Activated B cell treated with CpG ODN at 0.5 μM for 24 hours (primary cell): Measurements from ENCODE around the gene TLK1. TPM values are rescaled to one million over a fixed set of nuclear protein-coding genes. Genes with fewer than 3 reads are reported as not detected.

Experiments used
- ATAC-seq: fragments of 200-7000 bp; cut with Tn5 transposase; one replicate; pipeline ENCODE4 v1.10.0; 2021; ENCODE audit warnings: low read depth, mild to moderate bottlenecking, moderate library complexity
- CTCF ChIA-PET: fragments of 350-600 bp; sonication (Branson Sonifier 250); formaldehyde crosslinking; loops from one replicate; lab custom pipeline; 2021; ENCODE audit warnings: antibody characterized with exemption; lab: Charles Lee
- POLR2A ChIA-PET: fragments of 350-600 bp; sonication (Branson Sonifier 250); formaldehyde crosslinking; loops from one replicate; lab custom pipeline; 2021; ENCODE audit warnings: antibody characterized with exemption; lab: Charles Lee
- DNase-seq: peaks from one replicate; pipeline ENCODE4 v3.0.0; 2022
- H3K27ac Mint-ChIP-seq: one replicate; pipeline ENCODE4 v1.8.0; 2020; ENCODE audit warnings: mixed read lengths
- H3K27me3 Mint-ChIP-seq: one replicate; pipeline ENCODE4 v1.8.0; 2021; ENCODE audit warnings: mixed read lengths
- H3K36me3 Mint-ChIP-seq: one replicate; pipeline ENCODE4 v1.8.0; 2021; ENCODE audit warnings: low read depth, mixed read lengths
- H3K4me1 Mint-ChIP-seq: one replicate; pipeline ENCODE4 v1.8.0; 2021; ENCODE audit warnings: mixed read lengths
- H3K4me3 Mint-ChIP-seq: one replicate; pipeline ENCODE4 v1.8.0; 2020; ENCODE audit warnings: mild to moderate bottlenecking, mixed read lengths
- H3K9me3 Mint-ChIP-seq: one replicate; pipeline ENCODE4 v1.8.0; 2020; ENCODE audit warnings: mixed read lengths
- CTCF ChIP-seq: fragments of 200-600 bp; IDR thresholded peaks from one replicate; pipeline ENCODE4 v1.8.0; 2022; ENCODE audit warnings: antibody characterized with exemption, mild to moderate bottlenecking
- intact Hi-C: fragments of 100-400 bp; cut with micrococcal nuclease; formaldehyde crosslinking; loops from one replicate; pipeline ENCODE4 v1.15.1; 2024
- total RNA-seq: library from RNA; stranded (reverse); gene quantifications from 2 replicates; pipeline ENCODE4 v1.2.3, GENCODE V29; 2022

Gene TLK1
- total RNA-seq, 1 donor from 2014 or later: 125 TPM

DNA sequence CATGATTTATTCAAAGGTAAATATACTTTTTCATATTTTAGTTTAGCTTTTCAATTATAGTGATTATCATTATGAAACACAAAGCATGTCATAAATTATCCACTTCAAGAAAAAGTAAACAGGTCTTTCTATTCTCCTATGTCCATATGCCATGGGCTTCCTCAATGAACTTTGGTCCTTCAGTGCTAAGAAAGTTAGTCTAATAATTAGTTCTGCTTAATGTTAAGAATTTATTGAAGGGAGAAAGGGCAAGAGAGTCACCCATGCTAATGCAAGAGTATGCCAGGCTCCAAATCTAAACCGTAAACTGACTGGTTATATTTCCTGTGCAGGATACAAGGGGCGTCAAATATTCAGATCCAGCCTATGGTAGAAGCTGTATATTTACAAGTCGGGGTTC lies 135.5 kb downstream of the TLK1 start:
- intact Hi-C loops: no loop called here
- no peak for ATAC-seq
- POLR2A ChIA-PET: no interaction called here
- no peak overlapping the region for H3K27ac Mint-ChIP-seq
- H3K27me3 Mint-ChIP-seq: no peaks in the 10 kb centered on the region
- no peaks in the 10 kb centered on the region for H3K9me3 Mint-ChIP-seq
- DNase-seq: no peak
- H3K4me3 Mint-ChIP-seq: no peak overlapping the region
- no peaks in the 10 kb centered on the region for H3K4me1 Mint-ChIP-seq
- peaks cover 67% of the 10 kb centered on the region for H3K36me3 Mint-ChIP-seq
- no peak for TF ChIP-seq CTCF
- CTCF ChIA-PET: no interaction called here

- no peak for DNase-seq
- no peak overlapping the region for H3K4me3 Mint-ChIP-seq
- ChIA-PET CTCF (no interaction called here), POLR2A (no interaction called here)
- H3K4me1 Mint-ChIP-seq: no peaks in the 10 kb centered on the region
- H3K36me3 Mint-ChIP-seq: peaks cover 55% of the 10 kb centered on the region
- H3K27ac Mint-ChIP-seq: no peak overlapping the region
- no peak for TF ChIP-seq CTCF
- H3K27me3 Mint-ChIP-seq: no peaks in the 10 kb centered on the region
- intact Hi-C loops: no loop called here
- no peaks in the 10 kb centered on the region for H3K9me3 Mint-ChIP-seq
- ATAC-seq: no peak
These were observed 142.2 kb downstream of the TLK1 start for GRCh38 chr2:171018522-171018921.

- ATAC-seq (no peak), DNase-seq (no peak)
- Mint-ChIP-seq H3K36me3 (peaks cover 47% of the 10 kb centered on the region), H3K27me3 (no peaks in the 10 kb centered on the region), H3K4me1 (no peaks in the 10 kb centered on the region), H3K9me3 (no peaks in the 10 kb centered on the region), H3K4me3 (no peak overlapping the region), H3K27ac (no peak overlapping the region)
- intact Hi-C loops: no loop called here
- POLR2A ChIA-PET: no interaction called here
- CTCF ChIA-PET: interaction anchor here (0.6 kb wide), 1 partner anchor 26 kb away, joined by 3 read pairs; no protein-coding TSS in a partner anchor
- TF ChIP-seq CTCF: no peak
These were observed 144.6 kb downstream of the TLK1 start for GRCh38 chr2:171016125-171016524.

DNA sequence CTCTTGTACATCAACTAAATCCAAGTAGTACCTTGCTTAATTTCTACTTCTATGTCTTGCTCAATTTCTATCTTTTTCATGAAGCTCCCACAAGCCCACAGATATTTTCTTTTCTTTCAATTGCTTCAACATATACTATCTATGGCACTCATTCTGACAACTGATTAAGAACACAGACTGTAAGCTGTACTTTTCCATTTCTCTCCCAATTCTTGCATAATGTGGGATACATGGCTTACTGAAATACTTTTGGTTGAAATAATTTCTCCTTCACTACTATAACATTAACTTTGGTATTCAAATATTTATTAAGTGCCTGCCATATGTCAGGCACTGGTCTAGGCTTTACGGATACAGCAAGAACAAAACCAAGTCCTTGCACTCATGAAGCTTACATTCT lies 146.8 kb downstream of the TLK1 start:
- intact Hi-C loops: no loop called here
- Mint-ChIP-seq H3K36me3 (peaks cover 57% of the 10 kb centered on the region), H3K27me3 (no peaks in the 10 kb centered on the region), H3K9me3 (no peaks in the 10 kb centered on the region), H3K4me1 (no peaks in the 10 kb centered on the region), H3K27ac (no peak overlapping the region), H3K4me3 (no peak overlapping the region)
- DNase-seq (no peak), ATAC-seq (no peak)
- POLR2A ChIA-PET: interaction anchor here (0.7 kb wide), 1 partner anchor 183 kb away, joined by 7 read pairs; no protein-coding TSS in a partner anchor
- TF ChIP-seq CTCF: no peak
- CTCF ChIA-PET: no interaction called here

- peaks cover 77% of the 10 kb centered on the region for H3K36me3 Mint-ChIP-seq
- no peaks in the 10 kb centered on the region for H3K9me3 Mint-ChIP-seq
- DNase-seq: no peak
- H3K4me1 Mint-ChIP-seq: no peaks in the 10 kb centered on the region
- no peak for TF ChIP-seq CTCF
- no peak overlapping the region for H3K4me3 Mint-ChIP-seq
- no peak overlapping the region for H3K27ac Mint-ChIP-seq
- intact Hi-C loops: no loop called here
- ChIA-PET CTCF (interaction anchor here (1.4 kb wide), 1 partner anchor 77 kb away, joined by 3 read pairs; no protein-coding TSS in a partner anchor), POLR2A (no interaction called here)
- H3K27me3 Mint-ChIP-seq: no peaks in the 10 kb centered on the region
- ATAC-seq: no peak
These were observed 151.3 kb downstream of the TLK1 start for GRCh38 chr2:171009386-171009785.
